ENCODE results near the gene CDH8.

The CDH8 gene, protein sequence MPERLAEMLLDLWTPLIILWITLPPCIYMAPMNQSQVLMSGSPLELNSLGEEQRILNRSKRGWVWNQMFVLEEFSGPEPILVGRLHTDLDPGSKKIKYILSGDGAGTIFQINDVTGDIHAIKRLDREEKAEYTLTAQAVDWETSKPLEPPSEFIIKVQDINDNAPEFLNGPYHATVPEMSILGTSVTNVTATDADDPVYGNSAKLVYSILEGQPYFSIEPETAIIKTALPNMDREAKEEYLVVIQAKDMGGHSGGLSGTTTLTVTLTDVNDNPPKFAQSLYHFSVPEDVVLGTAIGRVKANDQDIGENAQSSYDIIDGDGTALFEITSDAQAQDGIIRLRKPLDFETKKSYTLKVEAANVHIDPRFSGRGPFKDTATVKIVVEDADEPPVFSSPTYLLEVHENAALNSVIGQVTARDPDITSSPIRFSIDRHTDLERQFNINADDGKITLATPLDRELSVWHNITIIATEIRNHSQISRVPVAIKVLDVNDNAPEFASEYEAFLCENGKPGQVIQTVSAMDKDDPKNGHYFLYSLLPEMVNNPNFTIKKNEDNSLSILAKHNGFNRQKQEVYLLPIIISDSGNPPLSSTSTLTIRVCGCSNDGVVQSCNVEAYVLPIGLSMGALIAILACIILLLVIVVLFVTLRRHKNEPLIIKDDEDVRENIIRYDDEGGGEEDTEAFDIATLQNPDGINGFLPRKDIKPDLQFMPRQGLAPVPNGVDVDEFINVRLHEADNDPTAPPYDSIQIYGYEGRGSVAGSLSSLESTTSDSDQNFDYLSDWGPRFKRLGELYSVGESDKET

DNA sequence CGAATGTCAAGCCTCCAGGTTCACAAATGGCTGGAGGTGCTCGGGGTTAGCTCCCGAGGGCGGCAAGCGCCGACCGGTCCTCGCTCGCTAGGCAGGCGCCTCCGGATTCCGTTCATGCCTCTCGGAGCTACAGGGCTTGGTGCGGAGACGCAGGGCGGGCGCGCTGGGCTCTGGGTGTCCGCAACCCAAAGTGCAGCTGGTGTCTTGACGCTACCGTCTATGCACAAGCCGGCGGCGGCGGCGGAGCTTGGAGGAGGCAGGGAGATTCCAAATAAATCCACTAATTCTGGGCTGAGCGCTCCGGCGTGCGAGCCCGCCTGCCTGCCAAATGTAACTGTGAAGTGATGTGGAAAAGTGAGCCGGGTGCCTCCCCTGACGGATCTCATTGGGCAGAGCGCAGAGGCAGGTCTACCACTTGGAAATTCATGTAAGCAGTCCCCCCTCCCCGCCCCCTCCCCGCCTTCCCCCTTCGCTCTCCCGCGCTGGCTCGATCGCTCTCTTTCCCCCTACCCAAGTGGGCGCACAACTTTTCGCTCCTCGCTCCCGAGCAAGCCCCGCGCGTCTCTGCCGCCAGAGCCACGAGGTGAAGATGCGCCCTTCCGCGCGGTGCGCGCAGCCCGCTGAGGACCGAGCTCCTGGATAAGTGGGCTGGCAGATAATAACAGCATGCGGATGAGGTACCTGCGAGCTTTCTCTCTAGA lies at the start of gene CDH8:
Gene CDH8, minus strand, starts transcription at position 338 of the 701 bp plus-strand sequence. CDS start 15,035 bp downstream, outside the sequence.
- no peak for FAIRE-seq

DNA sequence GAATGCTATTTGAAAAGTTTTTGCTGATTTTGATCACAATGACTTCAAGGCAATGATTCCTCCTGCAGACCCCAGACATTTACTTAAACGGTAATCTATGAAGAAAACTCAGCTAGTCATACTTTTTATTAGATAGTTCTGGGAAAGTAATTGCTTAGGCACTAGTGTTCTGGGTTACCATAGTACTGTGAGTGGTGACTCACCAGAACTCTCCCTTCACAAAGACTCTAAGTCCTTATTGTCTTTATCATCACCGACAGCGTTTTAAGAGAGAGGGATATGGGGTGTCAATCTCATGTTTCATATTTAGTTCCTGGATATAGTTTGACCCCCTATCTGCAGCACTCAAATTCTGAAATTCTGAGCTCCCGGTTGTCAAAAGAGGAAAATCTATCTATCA lies 43.0 kb upstream of the CDH8 start:
- no peak for FAIRE-seq

DNA sequence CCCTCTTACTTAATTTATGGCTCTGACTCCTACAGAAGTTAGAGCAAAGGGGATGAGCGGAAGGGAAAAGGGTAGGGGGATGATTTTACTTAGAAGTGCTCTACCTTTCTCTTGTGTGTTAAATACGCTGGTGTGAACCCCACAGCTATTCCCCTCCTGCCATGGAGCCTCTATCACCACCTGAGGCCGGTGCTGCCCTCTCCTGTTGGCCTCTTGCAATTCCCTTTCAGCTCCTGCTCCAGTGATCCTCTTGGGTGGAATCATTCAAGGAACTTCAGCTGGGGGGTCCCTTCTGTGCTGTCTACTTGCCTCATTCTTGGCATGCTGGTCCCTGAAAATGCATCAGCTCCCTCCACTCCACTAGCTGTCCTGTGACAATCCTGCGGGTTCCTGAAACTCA lies 41.8 kb upstream of the CDH8 start:
- no peak for FAIRE-seq

DNA sequence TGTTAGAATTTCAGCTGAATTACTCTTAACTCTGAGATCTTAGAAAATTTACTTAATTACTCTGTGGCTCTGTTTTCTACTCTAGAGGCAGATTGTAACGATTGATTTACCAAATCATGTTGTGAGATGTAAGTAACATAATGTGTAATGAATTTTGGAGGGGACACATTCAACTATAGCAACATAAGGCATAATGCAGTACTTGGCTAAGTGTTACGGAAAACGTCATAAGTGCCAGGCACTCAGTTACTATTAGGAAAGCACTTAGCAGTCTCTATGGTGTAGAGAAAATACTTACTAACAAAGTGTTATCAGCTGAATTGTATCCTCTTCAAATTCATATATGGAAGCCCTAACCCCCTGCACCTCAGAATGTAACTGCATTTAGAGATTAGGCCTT lies 40.6 kb upstream of the CDH8 start:
- FAIRE-seq, result no peak

DNA sequence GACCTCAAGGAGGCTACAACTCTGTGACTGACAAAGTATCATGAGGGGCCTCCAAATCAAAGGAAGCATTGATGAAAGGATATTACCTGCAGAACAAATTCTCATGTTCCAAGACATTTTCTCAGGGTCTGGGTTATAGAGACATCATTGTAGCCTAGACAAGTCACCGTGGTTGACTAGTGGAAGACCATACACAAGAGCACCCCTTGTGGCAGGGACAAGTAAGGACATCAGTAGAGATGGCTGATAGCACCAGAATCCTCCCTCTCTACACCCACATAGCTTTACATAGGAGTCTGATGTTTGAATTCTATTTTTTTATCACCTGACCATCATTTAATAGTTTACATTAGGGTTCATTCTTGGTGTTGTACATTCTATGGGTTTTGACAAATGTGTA lies 32.5 kb upstream of the CDH8 start:
- no peak for FAIRE-seq

DNA sequence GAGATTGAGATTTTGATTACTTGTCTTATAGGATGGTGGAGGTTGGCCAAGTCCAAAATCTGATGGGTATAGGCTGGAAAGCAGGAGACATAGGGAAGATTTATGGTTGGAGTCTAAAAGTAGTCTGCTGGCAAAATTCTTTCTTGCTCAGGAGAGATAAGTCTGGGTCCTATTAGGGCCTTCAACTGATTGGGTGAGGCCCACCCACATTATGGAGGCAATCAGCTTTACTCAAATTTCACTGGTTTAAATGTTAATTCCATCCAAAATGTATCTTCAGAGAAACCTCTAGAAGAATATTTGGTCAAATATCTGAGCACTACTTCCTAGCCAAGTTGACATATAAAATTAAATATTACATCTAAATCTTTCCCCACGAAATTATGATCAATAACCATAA lies 31.7 kb upstream of the CDH8 start:
- FAIRE-seq, result no peak

DNA sequence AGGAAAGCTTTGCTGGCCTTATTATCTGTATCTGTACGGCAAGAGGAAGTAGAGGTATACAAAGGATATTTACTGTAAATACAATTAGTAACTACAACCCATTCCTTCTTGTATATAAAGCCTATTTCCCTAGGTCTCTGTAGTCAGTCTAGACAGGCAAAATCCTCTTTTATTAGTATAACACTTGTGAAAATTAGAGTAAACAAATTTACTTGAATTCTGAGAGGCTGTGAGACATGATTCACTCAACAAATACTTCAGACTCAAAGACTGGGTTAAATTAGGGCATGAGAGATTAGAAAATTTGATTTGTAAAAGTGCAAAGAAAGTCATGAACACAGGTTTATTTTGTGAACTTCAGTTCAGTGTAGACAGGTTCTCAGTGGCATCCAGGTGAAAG lies 30.9 kb upstream of the CDH8 start:
- no peak for FAIRE-seq

DNA sequence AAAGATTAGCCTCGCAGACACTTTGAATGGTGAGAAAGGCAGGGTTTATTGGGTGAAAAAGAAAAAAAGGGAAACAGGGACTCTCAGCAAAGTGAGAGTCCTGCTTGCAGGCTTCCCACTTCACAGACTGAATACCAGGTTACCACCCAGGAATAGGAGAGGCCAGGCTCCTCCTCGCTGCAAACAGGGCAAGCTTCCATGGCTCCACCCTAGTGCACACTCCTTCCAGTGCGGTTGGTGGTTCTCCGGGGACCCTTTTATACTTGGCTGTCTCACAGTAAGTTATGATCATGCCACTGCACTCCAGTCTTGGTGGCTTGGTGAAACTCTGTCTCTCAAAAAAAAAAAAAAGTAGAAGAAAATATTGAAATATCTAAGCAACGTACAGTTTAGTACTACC lies 30.5 kb upstream of the CDH8 start:
- no peak for FAIRE-seq

DNA sequence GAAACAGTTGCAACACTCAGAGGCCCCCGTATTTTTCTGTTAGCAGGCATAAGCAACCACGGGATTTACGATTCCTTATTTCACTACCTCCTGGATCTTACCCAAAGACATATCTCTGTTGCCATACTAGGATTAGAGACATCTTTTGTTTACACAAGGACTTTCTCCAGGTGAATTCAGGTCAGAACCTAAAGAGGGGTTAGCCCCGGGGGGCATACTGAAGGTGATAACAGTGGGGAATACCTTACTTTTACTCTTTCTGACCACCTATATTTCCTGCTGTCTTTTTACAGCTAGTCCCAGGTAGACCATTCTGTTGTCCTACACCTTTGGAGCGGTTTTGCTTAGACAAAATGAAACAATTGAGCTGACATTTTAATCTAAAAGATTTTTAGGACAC lies 27.9 kb upstream of the CDH8 start:
- FAIRE-seq, result no peak

DNA sequence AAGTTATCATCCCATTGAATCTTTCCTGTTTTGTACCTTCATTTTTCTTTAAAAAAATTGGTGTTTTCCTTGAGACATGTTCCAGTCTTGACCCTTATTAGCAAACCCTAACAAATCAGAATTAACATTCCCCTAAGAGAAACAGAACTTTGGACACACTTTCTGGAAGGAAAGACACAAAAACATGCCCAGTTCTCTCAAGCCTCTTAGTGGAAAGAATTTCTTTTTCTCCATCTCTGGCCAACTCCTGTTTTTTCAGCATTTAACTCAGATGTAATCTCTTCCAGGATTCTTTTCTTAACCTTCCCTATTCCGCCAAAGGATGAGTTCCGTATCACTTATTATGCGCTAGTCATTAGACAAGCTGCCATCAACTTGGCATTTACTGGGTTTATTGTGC lies 23.9 kb upstream of the CDH8 start:
- no peak for FAIRE-seq

DNA sequence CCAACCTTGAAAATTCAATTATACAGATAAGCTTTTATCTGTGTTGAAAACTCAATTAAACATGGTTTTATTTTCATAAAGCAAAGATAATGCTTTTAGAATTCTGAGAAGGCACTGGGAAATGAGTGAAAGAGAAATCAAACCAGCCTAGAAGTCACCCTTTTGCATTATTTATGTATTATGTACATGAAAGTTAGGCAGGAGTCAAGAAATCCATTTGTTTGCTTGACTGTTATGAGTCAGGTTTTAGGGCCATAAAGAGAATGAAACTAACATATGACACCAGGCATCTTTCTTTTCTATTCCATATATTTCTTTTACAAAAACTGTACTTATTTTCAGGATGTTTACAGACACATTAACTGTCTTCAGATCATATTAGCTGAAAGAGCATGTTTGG lies 23.3 kb upstream of the CDH8 start:
- FAIRE-seq, result no peak

DNA sequence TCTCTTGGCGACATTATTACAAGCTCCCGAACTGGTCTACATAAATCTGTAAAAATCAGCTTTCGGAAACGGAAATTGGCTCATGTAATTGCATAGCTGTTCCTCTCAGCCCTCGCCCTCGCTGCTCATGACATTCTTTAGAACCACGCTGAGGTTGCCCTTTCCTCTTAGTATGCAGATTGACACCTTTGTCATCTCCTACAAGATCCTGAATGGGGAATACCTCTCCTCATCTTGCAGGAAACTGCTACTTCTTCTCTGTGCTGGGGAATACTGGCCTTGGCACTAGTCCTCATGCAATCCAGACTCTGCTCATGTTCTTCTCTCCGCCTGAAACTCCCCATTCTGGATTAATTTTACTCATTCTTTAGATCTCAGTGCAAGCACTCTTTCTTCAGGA lies 22.2 kb upstream of the CDH8 start:
- FAIRE-seq, result no peak

DNA sequence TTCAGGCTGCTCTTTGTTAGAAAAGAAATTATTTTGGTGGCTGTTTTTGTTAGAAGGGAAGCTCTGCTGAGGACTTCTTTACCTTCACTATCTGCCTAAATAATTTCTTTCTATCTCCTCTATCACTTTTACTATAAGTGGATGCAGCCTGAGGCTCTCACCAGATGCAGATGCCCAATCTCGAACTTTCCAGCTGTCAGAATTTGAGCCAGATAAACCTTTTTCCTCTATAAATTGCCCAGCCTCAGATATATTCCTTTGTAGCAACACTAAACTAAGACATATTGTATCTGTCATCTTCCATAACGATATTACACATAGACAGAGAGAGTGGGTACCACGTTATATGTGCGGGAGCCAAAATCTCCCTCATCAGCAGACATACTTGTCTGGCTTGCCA lies 15.7 kb upstream of the CDH8 start:
- no peak for FAIRE-seq

DNA sequence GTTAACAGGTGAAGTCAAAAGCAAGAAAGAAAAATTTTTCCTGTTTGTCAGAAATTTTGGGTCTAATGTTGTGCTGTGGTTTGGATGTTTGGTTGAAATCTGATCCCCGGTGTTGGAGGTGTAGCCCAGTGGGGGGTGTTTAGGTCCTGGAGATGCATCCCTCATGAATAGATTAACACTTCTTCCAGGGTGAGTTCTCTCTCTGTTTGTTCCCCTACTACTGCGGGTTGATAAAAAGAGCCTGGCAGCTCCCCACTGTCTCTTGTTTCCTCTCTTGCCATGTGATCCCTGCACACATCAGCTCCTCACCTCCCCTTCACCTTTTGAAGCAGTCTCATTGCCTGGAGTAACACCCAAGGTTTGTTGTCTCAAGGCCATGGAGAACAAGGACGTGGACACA lies 14.6 kb upstream of the CDH8 start:
- FAIRE-seq, result no peak

DNA sequence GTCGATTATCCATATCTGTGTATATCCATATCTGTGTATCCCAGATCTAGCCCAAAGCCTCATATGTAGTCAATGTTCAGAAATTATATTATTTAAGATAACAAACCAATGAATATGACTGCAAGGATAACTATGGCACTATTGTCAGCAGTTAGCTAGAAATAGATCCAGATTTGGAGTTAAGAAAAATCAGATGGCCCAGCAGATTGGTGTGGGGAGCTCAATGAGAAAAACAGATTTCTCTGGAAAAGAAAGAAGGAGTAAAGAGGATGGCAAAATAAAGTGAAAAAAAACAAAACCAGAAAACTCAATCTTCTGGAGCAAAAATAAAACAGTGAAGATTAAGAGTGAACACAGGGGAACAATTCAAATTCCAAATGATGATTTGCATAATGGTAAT lies 10.6 kb upstream of the CDH8 start:
- no peak for FAIRE-seq

DNA sequence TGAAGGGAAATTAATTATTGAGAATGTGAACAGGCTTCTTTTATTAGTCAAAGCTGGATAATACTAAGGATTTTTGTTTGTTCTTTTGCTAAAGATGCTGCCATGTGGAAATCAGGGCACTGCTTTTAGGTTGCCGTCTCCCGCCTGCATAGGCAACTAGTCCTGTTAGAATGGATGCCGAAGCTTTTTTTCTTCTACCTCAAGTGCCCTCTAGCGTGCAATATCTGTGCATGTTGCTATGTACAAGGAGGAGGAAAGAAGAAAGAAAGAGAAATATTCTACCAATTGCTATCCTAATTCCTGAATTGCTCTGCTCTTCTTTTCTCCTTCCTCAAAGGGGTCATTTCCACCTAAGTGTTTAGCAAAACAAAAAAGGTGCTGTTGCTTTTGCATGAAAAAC lies 5.2 kb upstream of the CDH8 start:
- no peak for FAIRE-seq

DNA sequence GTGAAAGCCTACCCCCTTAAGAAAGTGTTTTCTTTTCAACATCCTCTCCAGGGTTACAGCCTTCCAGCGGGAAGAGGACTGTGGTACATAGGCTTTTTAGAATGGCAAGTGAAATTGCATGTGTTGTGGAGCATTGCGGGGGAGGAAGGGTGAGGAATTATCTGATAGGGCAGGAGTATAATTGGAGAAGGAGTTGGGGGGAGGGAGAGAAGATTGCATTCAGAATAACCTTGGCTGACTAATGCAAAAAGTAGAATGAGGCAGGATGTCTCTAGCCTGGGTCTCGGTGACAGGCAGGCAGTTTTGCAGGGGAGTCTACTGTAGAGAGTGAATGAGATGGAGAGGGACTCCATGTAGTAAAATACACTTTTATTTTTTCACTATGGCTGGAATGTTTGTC lies 2.4 kb upstream of the CDH8 start:
- no peak for FAIRE-seq

DNA sequence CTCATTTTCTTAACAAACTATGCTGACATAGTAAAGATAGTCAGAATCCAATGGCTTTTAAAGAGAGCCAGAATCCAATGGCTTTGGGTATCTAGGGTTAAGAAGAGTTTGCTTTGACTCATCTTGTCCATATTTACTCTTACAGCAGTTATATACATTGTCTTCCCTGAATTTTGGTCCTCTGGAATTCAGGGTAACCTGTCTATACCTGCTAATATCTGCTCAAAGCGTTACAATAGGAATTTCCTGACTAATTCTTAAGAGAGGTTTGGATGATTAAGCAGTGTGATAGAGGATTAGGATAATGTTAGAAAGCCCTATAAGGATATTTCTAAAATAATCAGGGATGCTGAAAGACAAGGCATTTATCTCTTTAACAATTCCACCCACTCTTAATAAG lies 2.0 kb upstream of the CDH8 start:
- no peak for FAIRE-seq

DNA sequence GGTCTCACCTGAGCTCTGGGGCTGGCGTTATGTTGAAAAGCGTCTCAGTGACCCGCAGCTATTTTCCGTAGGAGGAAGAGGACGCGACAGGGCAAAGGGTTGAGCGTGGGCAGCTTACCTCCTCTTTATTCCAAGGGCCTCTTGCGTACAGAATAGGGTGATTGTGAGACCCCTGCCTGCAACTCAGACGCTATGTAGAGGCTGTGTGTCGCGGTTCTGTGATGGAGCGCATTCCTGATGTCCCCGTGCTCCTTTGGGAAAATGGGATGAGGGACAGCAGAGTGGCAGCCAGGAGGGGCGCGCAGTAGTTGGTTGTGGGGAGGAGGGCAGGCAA lies 531 bp upstream of the CDH8 start:
- FAIRE-seq, result no peak

DNA sequence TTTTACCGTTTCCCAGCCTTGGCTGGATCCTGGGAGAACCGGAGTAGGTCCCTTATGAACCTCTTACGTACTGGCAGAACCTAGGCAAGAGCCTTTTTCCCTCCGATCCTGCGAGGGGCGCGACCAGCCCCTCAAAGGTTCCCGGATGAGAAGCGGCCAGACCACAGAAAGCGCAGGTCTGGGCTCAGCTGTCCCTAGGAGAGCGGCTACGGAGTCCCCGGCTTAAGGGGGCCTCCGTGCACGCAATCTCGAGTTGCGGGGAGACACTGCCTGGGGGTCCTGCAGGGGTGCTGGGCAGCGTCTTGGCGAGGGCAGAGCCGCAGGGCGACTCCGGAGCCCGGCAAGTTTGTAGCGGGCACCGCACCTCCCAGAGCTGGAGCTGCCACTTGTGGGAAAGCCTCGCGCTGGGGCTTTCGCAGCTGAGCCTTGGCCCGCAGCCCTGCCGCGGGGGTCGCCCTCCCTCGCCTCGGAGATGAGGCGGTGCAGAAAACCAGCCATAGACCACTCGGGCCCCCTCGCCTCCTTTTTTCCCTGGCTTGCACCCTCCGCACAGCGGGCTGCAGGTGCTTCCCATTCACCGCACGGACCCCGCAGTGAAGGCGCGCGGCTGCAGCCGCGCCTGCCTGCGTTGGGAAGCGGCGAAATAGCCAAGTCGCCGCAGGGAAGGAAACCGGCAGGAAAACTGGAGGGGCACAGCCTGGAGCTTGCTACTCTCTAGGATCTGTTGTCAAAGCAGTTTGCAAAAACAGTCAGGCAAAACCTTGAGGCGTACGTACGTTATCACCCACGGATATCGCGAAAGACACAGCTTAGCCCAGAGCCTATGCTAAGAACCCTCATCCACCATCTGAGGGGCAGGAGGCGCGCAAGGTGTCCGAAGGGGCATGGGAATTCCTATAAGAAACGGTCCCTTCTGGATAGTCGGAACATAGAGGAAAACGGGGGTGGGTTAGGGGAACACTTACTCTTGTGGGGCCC lies 834 bp downstream of the CDH8 start:
- no peak for FAIRE-seq

DNA sequence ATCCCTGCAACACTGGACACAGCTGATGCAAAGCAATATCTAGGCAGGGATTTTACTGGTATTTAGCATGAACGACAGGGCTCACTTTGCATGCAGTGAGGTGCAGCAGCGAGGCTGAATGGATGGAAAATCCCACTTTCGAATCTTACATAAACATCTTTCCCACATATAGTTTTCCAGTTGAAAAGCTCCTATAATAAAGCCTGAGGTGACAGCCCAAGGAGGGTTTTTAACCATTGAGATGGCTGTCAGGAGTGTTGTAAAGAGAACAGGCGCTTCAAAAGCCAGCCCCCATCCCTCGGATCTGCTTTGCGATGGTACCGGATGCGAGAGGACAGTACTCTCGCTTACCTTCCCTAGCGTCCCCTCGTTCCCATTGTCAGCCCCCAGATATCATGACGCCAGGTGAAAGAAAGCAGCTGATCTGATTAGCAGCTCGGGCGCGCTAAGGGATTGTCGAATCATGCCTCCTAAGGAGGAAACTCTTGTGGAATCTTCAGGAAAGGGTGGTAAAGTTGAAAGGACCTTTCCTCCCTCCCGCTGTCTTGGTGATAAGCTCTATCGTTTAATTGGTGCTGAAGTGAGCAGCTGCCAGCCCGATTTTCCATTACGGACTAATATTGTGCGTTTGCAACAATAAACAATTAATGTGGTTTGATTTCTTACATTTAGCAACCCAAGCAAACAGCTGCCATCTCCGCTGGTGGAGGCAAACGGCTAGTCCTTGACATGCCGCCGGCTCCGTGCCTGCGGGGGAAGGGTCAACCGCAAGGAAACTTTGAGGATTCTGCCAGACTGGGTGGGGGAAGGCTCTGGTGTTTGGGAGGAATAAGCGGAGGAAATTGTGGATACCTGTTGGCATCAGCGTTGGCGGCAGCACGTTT lies 1.8 kb downstream of the CDH8 start:
- no peak for FAIRE-seq

DNA sequence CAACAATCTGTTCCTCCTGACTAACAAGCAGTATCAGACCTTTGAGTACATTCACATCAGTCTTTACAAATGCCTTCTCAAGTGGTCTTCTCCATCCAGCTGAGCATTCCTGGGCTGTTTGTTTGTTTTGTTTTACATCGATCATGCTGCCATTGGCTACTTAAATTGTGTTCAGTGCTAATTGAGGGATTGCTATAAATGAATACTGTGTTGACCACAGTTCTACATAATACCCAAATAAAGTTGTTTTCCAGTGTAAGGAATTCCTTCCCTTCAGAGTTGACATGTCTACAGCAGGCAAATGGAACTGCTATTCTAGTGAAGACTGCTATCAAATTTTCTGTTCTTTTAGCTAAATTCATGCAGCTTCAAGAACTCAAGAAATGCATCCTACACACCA lies 3.2 kb downstream of the CDH8 start:
- no peak for FAIRE-seq
